ENCODE measurements around the gene TMEFF1.

DNA sequence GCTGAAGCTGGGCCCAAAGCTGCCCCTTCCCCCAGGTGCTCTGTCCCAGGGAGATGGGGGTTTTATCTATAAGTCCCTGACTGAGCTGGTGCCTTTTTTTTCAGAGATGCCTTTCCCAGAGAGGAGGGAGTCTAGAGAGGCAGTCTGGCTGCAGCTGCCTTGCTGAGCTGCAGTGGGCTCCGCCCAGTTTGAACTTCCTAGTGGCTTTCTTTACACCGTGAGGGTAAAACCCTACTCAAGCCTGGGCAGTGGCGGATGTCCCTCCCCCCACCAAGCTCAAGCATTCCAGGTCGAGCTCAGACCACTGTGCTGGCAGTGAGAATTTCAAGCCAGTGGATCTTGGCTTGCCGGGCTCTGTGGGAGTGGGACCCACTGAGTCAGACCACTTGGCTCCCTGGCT, 146.2 kb downstream of the TMEFF1 start:
- no peak for TF ChIP-seq EZH2 (IDR thresholded peaks at IDR 0.05; ENCODE audit: insufficient read depth, low read length)
- TF ChIP-seq, protein P1, sequence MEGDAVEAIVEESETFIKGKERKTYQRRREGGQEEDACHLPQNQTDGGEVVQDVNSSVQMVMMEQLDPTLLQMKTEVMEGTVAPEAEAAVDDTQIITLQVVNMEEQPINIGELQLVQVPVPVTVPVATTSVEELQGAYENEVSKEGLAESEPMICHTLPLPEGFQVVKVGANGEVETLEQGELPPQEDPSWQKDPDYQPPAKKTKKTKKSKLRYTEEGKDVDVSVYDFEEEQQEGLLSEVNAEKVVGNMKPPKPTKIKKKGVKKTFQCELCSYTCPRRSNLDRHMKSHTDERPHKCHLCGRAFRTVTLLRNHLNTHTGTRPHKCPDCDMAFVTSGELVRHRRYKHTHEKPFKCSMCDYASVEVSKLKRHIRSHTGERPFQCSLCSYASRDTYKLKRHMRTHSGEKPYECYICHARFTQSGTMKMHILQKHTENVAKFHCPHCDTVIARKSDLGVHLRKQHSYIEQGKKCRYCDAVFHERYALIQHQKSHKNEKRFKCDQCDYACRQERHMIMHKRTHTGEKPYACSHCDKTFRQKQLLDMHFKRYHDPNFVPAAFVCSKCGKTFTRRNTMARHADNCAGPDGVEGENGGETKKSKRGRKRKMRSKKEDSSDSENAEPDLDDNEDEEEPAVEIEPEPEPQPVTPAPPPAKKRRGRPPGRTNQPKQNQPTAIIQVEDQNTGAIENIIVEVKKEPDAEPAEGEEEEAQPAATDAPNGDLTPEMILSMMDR (IDR thresholded peaks at IDR 0.05; ENCODE audit: insufficient read depth, low read depth, low read length): no peak

All from astrocyte (in vitro differentiated cells and primary cell).